Measurements from ENCODE around the gene STAMBPL1. TPM values are rescaled to one million over a fixed set of nuclear protein-coding genes. Genes with fewer than 3 reads are reported as not detected.

STAMBPL1 gene
- polyA plus RNA-seq, 1 donor from 2014 or later: 21.9 TPM

GRCh38 chr10:88906921-88907320 is 26.9 kb downstream of the STAMBPL1 start:
- H3K9me2 ChIP-seq (ENCODE audit: insufficient read depth, low read length): no peaks in the 10 kb centered on the region

GRCh38 chr10:88908194-88908593 is 28.1 kb downstream of the STAMBPL1 start:
- Histone ChIP-seq H3K27ac (ENCODE audit: low read length) (no peak overlapping the region), H3K36me3 (ENCODE audit: insufficient read depth, low read length) (no peaks in the 10 kb centered on the region), H3K9me3 (ENCODE audit: low read length) (no peaks in the 10 kb centered on the region), H3K4me2 (ENCODE audit: low read length) (no peak overlapping the region), H2AFZ (ENCODE audit: low read depth, low read length) (no peak overlapping the region), H3K27me3 (ENCODE audit: insufficient read depth, low read depth, low read length) (no peaks in the 10 kb centered on the region), H3K9ac (ENCODE audit: low read length) (no peak overlapping the region), H3K79me2 (replicated peaks; ENCODE audit: insufficient read depth, low read length) (no peaks in the 10 kb centered on the region), H4K20me1 (ENCODE audit: insufficient read depth) (no peaks in the 10 kb centered on the region), H3K9me2 (ENCODE audit: insufficient read depth, low read length) (no peaks in the 10 kb centered on the region), H3K4me3 (ENCODE audit: low read length) (no peak overlapping the region), H3F3A (ENCODE audit: insufficient read depth, low read length, poor library complexity, severe bottlenecking) (no peaks in the 10 kb centered on the region)
- TF ChIP-seq SMC3 (conservative IDR thresholded peaks at IDR 0.05; ENCODE audit: poor library complexity) (no peak), MXI1 (conservative IDR thresholded peaks at IDR 0.05; ENCODE audit: poor library complexity, severe bottlenecking) (no peak), REST (IDR thresholded peaks at IDR 0.05; ENCODE audit: borderline replicate concordance) (no peak), CTCF (IDR thresholded peaks at IDR 0.05; ENCODE audit: poor library complexity, severe bottlenecking) (no peak), TAF1 (IDR thresholded peaks at IDR 0.05; ENCODE audit: low read depth) (no peak), EP300 (conservative IDR thresholded peaks at IDR 0.05; ENCODE audit: poor library complexity, severe bottlenecking) (no peak)

More at GRCh38 chr10:88906921-88907320, 26.9 kb downstream of the STAMBPL1 start:
- Histone ChIP-seq H3K79me2 (replicated peaks; ENCODE audit: insufficient read depth, low read length) (no peaks in the 10 kb centered on the region), H3F3A (ENCODE audit: insufficient read depth, low read length, poor library complexity, severe bottlenecking) (no peaks in the 10 kb centered on the region), H3K36me3 (ENCODE audit: insufficient read depth, low read length) (no peaks in the 10 kb centered on the region), H3K4me3 (ENCODE audit: low read length) (no peak overlapping the region), H4K20me1 (ENCODE audit: insufficient read depth) (no peaks in the 10 kb centered on the region), H3K4me2 (ENCODE audit: low read length) (no peak overlapping the region), H3K9ac (ENCODE audit: low read length) (no peak overlapping the region), H3K9me3 (ENCODE audit: low read length) (no peaks in the 10 kb centered on the region), H3K27ac (ENCODE audit: low read length) (no peak overlapping the region), H3K27me3 (ENCODE audit: insufficient read depth, low read depth, low read length) (no peaks in the 10 kb centered on the region), H2AFZ (ENCODE audit: low read depth, low read length) (no peak overlapping the region)
- no peak for TF ChIP-seq MXI1 (conservative IDR thresholded peaks at IDR 0.05; ENCODE audit: poor library complexity, severe bottlenecking)
- TF ChIP-seq TAF1 (IDR thresholded peaks at IDR 0.05; ENCODE audit: low read depth): no peak
- TF ChIP-seq EP300 (conservative IDR thresholded peaks at IDR 0.05; ENCODE audit: poor library complexity, severe bottlenecking): no peak
- TF ChIP-seq SMC3 (conservative IDR thresholded peaks at IDR 0.05; ENCODE audit: poor library complexity): no peak
- no peak for TF ChIP-seq POLR2AphosphoS5 (IDR thresholded peaks at IDR 0.05)
- TF ChIP-seq EZH2 (IDR thresholded peaks at IDR 0.05; ENCODE audit: borderline replicate concordance, insufficient read depth, low read length, poor library complexity, severe bottlenecking): no peak
- TF ChIP-seq RAD21 (conservative IDR thresholded peaks at IDR 0.05): no peak
- TF ChIP-seq CTCF (IDR thresholded peaks at IDR 0.05; ENCODE audit: poor library complexity, severe bottlenecking): no peak
- TF ChIP-seq REST (IDR thresholded peaks at IDR 0.05; ENCODE audit: borderline replicate concordance): no peak

All from neural cell (in vitro differentiated cells).